ENCODE measurements around the gene COL5A1. TPM values are rescaled to one million over a fixed set of nuclear protein-coding genes. Genes with fewer than 3 reads are reported as not detected.

The COL5A1 gene
- total RNA-seq, 1 experiment from 2014 or later, result 9.5 TPM

GRCh38 chr9:134621558-134622110 lies 20.0 kb upstream of the COL5A1 start:
- H3T11ph ChIP-seq (ENCODE audit: low read length), result no peak overlapping the region
- H3K79me2 ChIP-seq (ENCODE audit: insufficient read depth, low read length), result no peaks in the 10 kb centered on the region
- H2AFZ ChIP-seq (ENCODE audit: low read length), result no peak overlapping the region
- H3K9ac ChIP-seq (ENCODE audit: extremely low read depth, insufficient read length, low read length), result no peak overlapping the region
- WGBS (ENCODE audit: extremely low coverage, insufficient read length, low lambda C conversion rate), result no CpG with 5 or more reads among the region's 12 CpGs
- no peaks in the 10 kb centered on the region; the same call in 1 of the 2 replicates for H3K4me1 ChIP-seq (ENCODE audit: insufficient read depth, low read length)
- no peak for TF ChIP-seq CTCF (conservative IDR thresholded peaks at IDR 0.05)
- H4K8ac ChIP-seq (replicated peaks; ENCODE audit: insufficient read length, low read depth, low read length), result no peak overlapping the region
- no peaks in the 10 kb centered on the region for H3K27me3 ChIP-seq (ENCODE audit: insufficient read depth, low read length)
- Mint-ChIP-seq H3K27me3 (ENCODE audit: low read depth) (peaks cover 4% of the 10 kb centered on the region), H3K4me3 (no peak overlapping the region), H3K4me1 (peaks cover 19 to 43% of the 10 kb centered on the region in 2 experiments), H3K9me3 (no peaks in the 10 kb centered on the region; a peak in 3 of 5 replicates), H3K36me3 (ENCODE audit: insufficient read depth in 1 of 3, low read depth in 3 of 3) (no peaks in the 10 kb centered on the region), H3K27ac (no peak overlapping the region)
- H3K27ac ChIP-seq (ENCODE audit: insufficient read length, low read depth, low read length), result no peak overlapping the region
- no peaks in the 10 kb centered on the region for H4K20me1 ChIP-seq (ENCODE audit: control insufficient read depth, insufficient read depth, insufficient read length)
- H2BK15ac ChIP-seq (ENCODE audit: low read depth, low read length), result no peak overlapping the region
- H2BK20ac ChIP-seq (ENCODE audit: low read depth, low read length, poor library complexity, severe bottlenecking), result no peak overlapping the region
- H2AK5ac ChIP-seq (ENCODE audit: insufficient read length, low read length), result no peak overlapping the region
- no peak overlapping the region for H3K18ac ChIP-seq (ENCODE audit: insufficient read length, low read depth, low read length)
- H3K56ac ChIP-seq (ENCODE audit: insufficient read length, low read depth, low read length), result no peak overlapping the region
- no peak overlapping the region for H2BK120ac ChIP-seq (ENCODE audit: low read depth, low read length, poor library complexity, severe bottlenecking)
- no peak overlapping the region for H3K23ac ChIP-seq (ENCODE audit: insufficient read length, low read depth, low read length)
- H2BK12ac ChIP-seq (ENCODE audit: insufficient read length, low read depth, low read length), result no peak overlapping the region
- no peaks in the 10 kb centered on the region for H3K79me1 ChIP-seq (ENCODE audit: insufficient read depth, low read depth, low read length, poor library complexity, severe bottlenecking)
- no peak overlapping the region for H4K5ac ChIP-seq (ENCODE audit: insufficient read length, low read depth, low read length)
- H3K4ac ChIP-seq (ENCODE audit: low read depth, low read length), result no peak overlapping the region
- no peak overlapping the region for H3K14ac ChIP-seq (ENCODE audit: insufficient read depth, low read length)
- no peak overlapping the region for H4K91ac ChIP-seq (ENCODE audit: insufficient read length, low read depth, low read length)
- H3K23me2 ChIP-seq (ENCODE audit: insufficient read length, low read depth, low read length, poor library complexity, severe bottlenecking), result peaks cover 3% of the 10 kb centered on the region
- H3K4me2 ChIP-seq (ENCODE audit: insufficient read depth, insufficient read length, low read length), result no peak overlapping the region
- peak; percentile 5 for DNase-seq
- H3K9me3 ChIP-seq (ENCODE audit: control insufficient read depth, low read depth, low read length), result no peaks in the 10 kb centered on the region
- H2BK5ac ChIP-seq (ENCODE audit: insufficient read length, low read length), result no peak overlapping the region
